Astrocyte (in vitro differentiated cells and primary cell): ENCODE results near the gene HEATR1.

Experiments
- EZH2 ChIP-seq: IDR thresholded peaks from 2 replicates; pipeline ENCODE4 v1.6.1; 2012; ENCODE audit warnings: mild to moderate bottlenecking, low read length, inconsistent platforms; ENCODE audit not compliant: insufficient read depth
- TF ChIP-seq, protein P1 (sequence below): IDR thresholded peaks from 2 replicates; pipeline ENCODE4 v1.5.1; 2011; ENCODE audit warnings: low read depth, mild to moderate bottlenecking, inconsistent platforms, low read length, moderate library complexity; ENCODE audit not compliant: insufficient read depth

- TF ChIP-seq, protein P1, sequence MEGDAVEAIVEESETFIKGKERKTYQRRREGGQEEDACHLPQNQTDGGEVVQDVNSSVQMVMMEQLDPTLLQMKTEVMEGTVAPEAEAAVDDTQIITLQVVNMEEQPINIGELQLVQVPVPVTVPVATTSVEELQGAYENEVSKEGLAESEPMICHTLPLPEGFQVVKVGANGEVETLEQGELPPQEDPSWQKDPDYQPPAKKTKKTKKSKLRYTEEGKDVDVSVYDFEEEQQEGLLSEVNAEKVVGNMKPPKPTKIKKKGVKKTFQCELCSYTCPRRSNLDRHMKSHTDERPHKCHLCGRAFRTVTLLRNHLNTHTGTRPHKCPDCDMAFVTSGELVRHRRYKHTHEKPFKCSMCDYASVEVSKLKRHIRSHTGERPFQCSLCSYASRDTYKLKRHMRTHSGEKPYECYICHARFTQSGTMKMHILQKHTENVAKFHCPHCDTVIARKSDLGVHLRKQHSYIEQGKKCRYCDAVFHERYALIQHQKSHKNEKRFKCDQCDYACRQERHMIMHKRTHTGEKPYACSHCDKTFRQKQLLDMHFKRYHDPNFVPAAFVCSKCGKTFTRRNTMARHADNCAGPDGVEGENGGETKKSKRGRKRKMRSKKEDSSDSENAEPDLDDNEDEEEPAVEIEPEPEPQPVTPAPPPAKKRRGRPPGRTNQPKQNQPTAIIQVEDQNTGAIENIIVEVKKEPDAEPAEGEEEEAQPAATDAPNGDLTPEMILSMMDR = no peak
- TF ChIP-seq EZH2 = no peak
Measured at GRCh38 chr1:236534151-236534651, 70.1 kb downstream of the HEATR1 start.
